Astrocyte of the cerebellum (primary cell): ENCODE measurements around the gene ZBTB16.

ENCODE experiments used
- DNase-seq: peaks from one replicate; pipeline ENCODE4 v3.0.0-alpha.2; 2011; ENCODE audit warnings: low read depth
- H3K4me3 ChIP-seq: 2 replicates; pipeline ENCODE4 v1.5.1; 2011; ENCODE audit warnings: mild to moderate bottlenecking, low read depth, low read length, moderate library complexity
- in situ Hi-C: cut with HindIII; loops from 2 replicates; pipeline ENCODE4 v1.10.0; 2017; ENCODE audit warnings: low sequenced_read_pairs
- TF ChIP-seq, protein P1 (sequence below): IDR thresholded peaks from 2 replicates; pipeline ENCODE4 v1.5.1; 2012; ENCODE audit warnings: low read length, low read depth, moderate library complexity, mild to moderate bottlenecking; ENCODE audit errors: missing control alignments

The ZBTB16 gene

DNA sequence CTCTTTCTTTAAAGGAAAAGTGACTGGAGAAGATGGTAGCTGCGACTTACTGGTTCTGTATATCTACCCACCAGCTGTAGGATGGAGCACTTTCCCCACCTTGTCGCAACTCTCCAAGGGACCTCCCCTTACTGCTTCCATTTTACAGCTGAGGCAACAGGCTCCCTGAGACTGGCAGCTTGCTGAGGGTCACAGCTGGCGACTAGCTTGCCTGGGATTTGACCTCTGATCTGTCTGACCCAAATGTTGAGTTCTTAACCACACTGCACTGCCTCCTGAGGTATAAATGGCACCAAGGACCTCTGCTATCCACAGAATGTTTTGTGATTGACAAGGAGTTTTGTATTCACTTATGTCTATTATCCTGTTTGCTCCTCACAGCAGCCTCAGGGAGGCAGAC is 121.7 kb downstream of the ZBTB16 start:
- in situ Hi-C loops: no loop called here
- DNase-seq: no peak
- no peak overlapping the region for H3K4me3 ChIP-seq
- TF ChIP-seq, protein P1, sequence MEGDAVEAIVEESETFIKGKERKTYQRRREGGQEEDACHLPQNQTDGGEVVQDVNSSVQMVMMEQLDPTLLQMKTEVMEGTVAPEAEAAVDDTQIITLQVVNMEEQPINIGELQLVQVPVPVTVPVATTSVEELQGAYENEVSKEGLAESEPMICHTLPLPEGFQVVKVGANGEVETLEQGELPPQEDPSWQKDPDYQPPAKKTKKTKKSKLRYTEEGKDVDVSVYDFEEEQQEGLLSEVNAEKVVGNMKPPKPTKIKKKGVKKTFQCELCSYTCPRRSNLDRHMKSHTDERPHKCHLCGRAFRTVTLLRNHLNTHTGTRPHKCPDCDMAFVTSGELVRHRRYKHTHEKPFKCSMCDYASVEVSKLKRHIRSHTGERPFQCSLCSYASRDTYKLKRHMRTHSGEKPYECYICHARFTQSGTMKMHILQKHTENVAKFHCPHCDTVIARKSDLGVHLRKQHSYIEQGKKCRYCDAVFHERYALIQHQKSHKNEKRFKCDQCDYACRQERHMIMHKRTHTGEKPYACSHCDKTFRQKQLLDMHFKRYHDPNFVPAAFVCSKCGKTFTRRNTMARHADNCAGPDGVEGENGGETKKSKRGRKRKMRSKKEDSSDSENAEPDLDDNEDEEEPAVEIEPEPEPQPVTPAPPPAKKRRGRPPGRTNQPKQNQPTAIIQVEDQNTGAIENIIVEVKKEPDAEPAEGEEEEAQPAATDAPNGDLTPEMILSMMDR: no peak

- in situ Hi-C loops: no loop called here
- no peak for DNase-seq
- no peak overlapping the region for H3K4me3 ChIP-seq
- TF ChIP-seq, protein P1: no peak
Measured at GRCh38 chr11:114181752-114182151, 122.2 kb downstream of the ZBTB16 start.

GRCh38 chr11:114182471-114183043 is 123.0 kb downstream of the ZBTB16 start:
- TF ChIP-seq, protein P1: no peak
- DNase-seq: no peak
- in situ Hi-C loops: no loop called here
- no peak overlapping the region for H3K4me3 ChIP-seq

- in situ Hi-C loops: no loop called here
- no peak for DNase-seq
- no peak overlapping the region for H3K4me3 ChIP-seq
- TF ChIP-seq, protein P1: no peak
Measured at GRCh38 chr11:114183044-114183511, 123.6 kb downstream of the ZBTB16 start.

- no peak overlapping the region for H3K4me3 ChIP-seq
- TF ChIP-seq, protein P1: no peak
- in situ Hi-C loops: no loop called here
- DNase-seq: no peak
Measured at GRCh38 chr11:114185436-114185835, 125.9 kb downstream of the ZBTB16 start.

DNA sequence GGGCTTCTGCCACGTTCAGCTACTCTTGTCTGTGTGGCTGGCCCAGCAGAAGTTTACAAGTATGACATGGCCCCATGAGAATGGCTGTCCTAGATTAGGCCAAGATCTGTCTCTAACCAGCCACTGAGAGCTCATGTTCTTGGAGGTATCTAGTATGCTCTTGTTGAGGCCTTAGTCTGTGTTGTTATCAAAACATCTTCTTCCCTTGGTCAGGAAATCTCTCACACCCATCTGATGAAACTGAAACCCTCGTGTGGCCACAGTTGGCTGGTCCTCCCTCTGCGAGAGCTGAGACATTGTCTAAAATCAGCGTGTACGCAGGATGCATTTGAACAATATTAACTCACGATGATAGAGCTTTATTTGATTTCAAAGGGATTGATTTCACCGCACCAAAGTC is 127.7 kb downstream of the ZBTB16 start:
- in situ Hi-C loops: no loop called here
- DNase-seq: no peak
- TF ChIP-seq, protein P1: no peak
- no peak overlapping the region for H3K4me3 ChIP-seq
